Gastroesophageal sphincter (tissue), 4 donors: Measurements from ENCODE around the gene SGTA. TPM values are rescaled to one million over a fixed set of nuclear protein-coding genes. Genes with fewer than 3 reads are reported as not detected.

ENCODE experiments used
- ATAC-seq: fragments of 150-250 bp; one replicate; pipeline ENCODE4 v1.9.1; 2016; ENCODE audit warnings: mild to moderate bottlenecking, moderate library complexity
- H3K27ac ChIP-seq, 4 donors: fragments of 200-600 bp; sonication (generic) in 3 of 4; 1 replicate in 3 of 4; 2 replicates in 1 of 4; pipeline ENCODE4 v1.5.1; 2016 to 2019
- H3K27me3 ChIP-seq: fragments of 200-600 bp; sonication (generic); one replicate; pipeline ENCODE4 v1.5.1; 2019
- H3K36me3 ChIP-seq, 2 donors: fragments of 200-600 bp; sonication (generic); one replicate each; pipeline ENCODE4 v1.5.1; 2019; ENCODE audit warnings: control low read depth in 1 of 2
- H3K4me1 ChIP-seq, 3 donors: fragments of 200-600 bp; sonication (generic); 1 replicate in 2 of 3; 2 replicates in 1 of 3; pipeline ENCODE4 v1.5.1; 2016 to 2019; ENCODE audit warnings: control low read depth in 2 of 3
- H3K4me3 ChIP-seq, 2 donors: fragments of 200-600 bp; sonication (generic); one replicate each; pipeline ENCODE4 v1.5.1; 2019; ENCODE audit warnings: mild to moderate bottlenecking in 1 of 2, moderate library complexity in 1 of 2
- H3K9me3 ChIP-seq, 3 donors: fragments of 200-600 bp; sonication (generic); one replicate each; pipeline ENCODE4 v1.5.1; 2017 to 2019; ENCODE audit warnings: control low read depth in 2 of 3
- CTCF ChIP-seq, 4 experiments: fragments of 200-600 bp in 2 of 4; fragments of 450-650 bp in 2 of 4; sonication (generic) in 1 of 4; IDR thresholded peaks; one replicate each; pipeline ENCODE4 v1.5.1; 2017 to 2019; ENCODE audit warnings: antibody characterized with exemption in 4 of 4, mild to moderate bottlenecking in 2 of 4, moderate library complexity in 2 of 4
- EP300 ChIP-seq: sonication (generic); formaldehyde crosslinking; IDR thresholded peaks from one replicate; pipeline ENCODE4 v1.6.1; 2017; ENCODE audit warnings: antibody characterized with exemption, mild to moderate bottlenecking
- POLR2A ChIP-seq, 2 donors: fragments of 450-650 bp; IDR thresholded peaks; one replicate each; pipeline ENCODE4 v1.6.1; 2017; ENCODE audit warnings: antibody characterized with exemption in 2 of 2, mild to moderate bottlenecking in 2 of 2, moderate library complexity in 1 of 2
- POLR2AphosphoS5 ChIP-seq: sonication (generic); formaldehyde crosslinking; IDR thresholded peaks from one replicate; pipeline ENCODE4 v1.6.1; 2017; ENCODE audit warnings: antibody characterized with exemption
- WGBS, 2 donors: methylation state at CpG; one replicate each; pipeline ENCODE4 v1.1.5; 2018; ENCODE audit warnings: low coverage in 1 of 2; 5-methylcytosine and 5-hydroxymethylcytosine counted together
- total RNA-seq, 4 donors: library from RNA; depleted of rRNA; stranded (reverse); fragments of >200 nt; gene quantifications; one replicate each; pipeline ENCODE4 v1.1.0, GENCODE V29; 2016

SGTA gene
- total RNA-seq, 4 donors from 2014 or later = 45.3 to 65.5 (median 47.2) TPM

DNA sequence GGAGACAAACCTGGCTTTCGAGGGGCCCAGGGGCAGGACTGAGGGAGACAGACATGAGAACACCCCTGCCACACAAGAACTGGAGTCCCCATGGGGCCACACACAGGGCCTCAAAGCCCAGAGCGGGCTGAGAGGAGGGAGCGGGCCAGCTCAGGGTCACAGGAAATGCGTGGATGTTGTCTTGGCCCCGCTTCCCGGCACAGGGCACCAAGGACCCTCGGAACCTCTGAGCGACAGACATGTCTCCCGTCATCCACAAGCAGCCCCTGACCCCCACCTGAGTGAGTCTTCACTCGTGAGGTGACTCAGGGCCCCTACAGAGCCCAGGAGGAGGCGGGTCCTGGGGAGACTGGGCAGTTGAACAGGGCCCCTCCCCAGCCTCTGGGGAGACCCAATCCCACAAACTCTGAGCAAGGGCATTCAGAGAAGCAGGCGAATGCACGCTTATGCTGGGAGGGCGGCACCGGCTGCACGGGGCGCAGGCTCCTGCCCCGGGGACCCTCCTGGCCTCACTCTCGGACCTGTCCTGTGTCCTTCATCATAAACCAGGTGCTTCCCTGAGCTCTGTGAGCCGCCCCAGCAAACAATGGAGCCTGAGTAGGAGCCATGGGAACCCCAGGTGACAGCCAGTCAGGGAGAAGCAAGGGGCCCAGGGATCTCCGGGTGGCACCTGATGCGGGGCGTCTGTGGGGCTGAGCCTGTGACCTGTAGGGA is 20.1 kb downstream of the SGTA start:
- H3K4me3 ChIP-seq = no peak overlapping the region
- no peaks in the 10 kb centered on the region for H3K4me1 ChIP-seq
- no peaks in the 10 kb centered on the region for H3K9me3 ChIP-seq
- TF ChIP-seq POLR2A (IDR thresholded peaks at IDR 0.05) (no peak), EP300 (no peak), POLR2AphosphoS5 (no peak), CTCF (IDR thresholded peaks at IDR 0.05) (no peak)
- peaks cover 0 to 100% of the 10 kb centered on the region in 2 donors for H3K36me3 ChIP-seq
- H3K27me3 ChIP-seq = no peaks in the 10 kb centered on the region
- H3K27ac ChIP-seq = no peak overlapping the region
- 81% methylated on average over 3 of the region's 23 CpGs; no CpG with 5 or more reads in 1 of the 2 donors for WGBS, 2 donors
- ATAC-seq = no peak

- peaks cover 0 to 100% of the 10 kb centered on the region in 2 donors for H3K36me3 ChIP-seq
- WGBS, 2 donors = 84% methylated on average over 5 of the region's 43 CpGs; no CpG with 5 or more reads in 1 of the 2 donors
- no peak for ATAC-seq
- H3K9me3 ChIP-seq = no peaks in the 10 kb centered on the region
- TF ChIP-seq POLR2A (IDR thresholded peaks at IDR 0.05) = no peak
- TF ChIP-seq POLR2AphosphoS5 = no peak
- TF ChIP-seq EP300 = no peak
- TF ChIP-seq CTCF (IDR thresholded peaks at IDR 0.05) = no peak
- H3K27ac ChIP-seq = no peak overlapping the region
- no peaks in the 10 kb centered on the region for H3K27me3 ChIP-seq
- no peaks in the 10 kb centered on the region for H3K4me1 ChIP-seq
- H3K4me3 ChIP-seq = no peak overlapping the region
Observed at GRCh38 chr19:2761876-2762782, 20.9 kb downstream of the SGTA start.

DNA sequence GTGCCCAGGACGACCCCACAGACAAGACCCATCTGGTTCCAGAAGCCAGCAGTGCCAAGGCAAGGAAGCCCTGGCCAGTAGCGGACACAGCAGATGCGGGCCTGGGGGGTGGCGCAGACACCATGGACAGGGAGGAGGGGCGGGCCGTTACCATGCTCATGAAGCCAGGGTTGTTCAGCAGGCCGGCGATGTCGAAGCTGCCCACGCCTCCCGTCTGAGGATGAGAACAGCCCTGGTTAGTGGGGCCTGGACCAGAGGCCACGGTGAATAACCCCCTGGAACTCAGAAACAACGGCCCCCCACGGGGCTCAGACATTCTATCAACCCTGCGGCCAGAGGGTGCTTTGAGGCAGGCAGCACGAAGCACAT is 21.8 kb downstream of the SGTA start:
- no peaks in the 10 kb centered on the region for H3K9me3 ChIP-seq
- WGBS, 2 donors = 72% methylated on average over 2 of the region's 16 CpGs; no CpG with 5 or more reads in 1 of the 2 donors
- ATAC-seq = no peak
- H3K27me3 ChIP-seq = no peaks in the 10 kb centered on the region
- peaks cover 0 to 100% of the 10 kb centered on the region in 2 donors for H3K36me3 ChIP-seq
- TF ChIP-seq CTCF (IDR thresholded peaks at IDR 0.05) (no peak), POLR2A (IDR thresholded peaks at IDR 0.05) (no peak), EP300 (no peak), POLR2AphosphoS5 (no peak)
- no peaks in the 10 kb centered on the region for H3K4me1 ChIP-seq
- H3K27ac ChIP-seq = no peak overlapping the region
- no peak overlapping the region for H3K4me3 ChIP-seq

DNA sequence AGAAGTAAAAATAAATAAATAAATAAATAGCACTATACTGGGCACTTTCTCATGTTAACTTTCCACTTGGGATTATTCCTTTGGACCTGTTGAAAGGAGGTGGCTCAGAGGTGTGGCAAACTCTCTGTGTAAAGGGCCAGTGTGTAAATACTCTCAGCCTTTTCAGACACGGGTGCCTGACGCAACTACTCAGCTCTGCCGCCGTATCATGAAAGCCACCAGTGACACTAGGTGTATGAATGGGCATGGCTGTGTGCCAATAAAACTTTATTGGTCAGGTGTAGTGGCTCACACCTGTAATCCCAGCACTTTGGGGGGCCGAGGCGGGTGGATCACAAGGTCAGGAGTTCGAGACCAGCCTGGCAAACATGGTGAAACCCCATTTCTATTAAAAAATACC is 23.1 kb downstream of the SGTA start:
- no peak for ATAC-seq
- WGBS, 2 donors = 84 to 100% methylated on average over 2 to 3 of the region's 7 CpGs
- no peak overlapping the region for H3K27ac ChIP-seq
- no peak for TF ChIP-seq EP300
- no peak for TF ChIP-seq POLR2A (IDR thresholded peaks at IDR 0.05)
- no peak for TF ChIP-seq CTCF (IDR thresholded peaks at IDR 0.05)
- no peak for TF ChIP-seq POLR2AphosphoS5
- H3K36me3 ChIP-seq = peaks cover 0 to 100% of the 10 kb centered on the region in 2 donors
- H3K4me3 ChIP-seq = no peak overlapping the region
- no peaks in the 10 kb centered on the region for H3K9me3 ChIP-seq
- no peaks in the 10 kb centered on the region for H3K4me1 ChIP-seq
- no peaks in the 10 kb centered on the region for H3K27me3 ChIP-seq
